ENCODE measurements around the gene CAMTA1.

- TF ChIP-seq POLR2A (IDR thresholded peaks at IDR 0.05), result no peak
- no peak for TF ChIP-seq CTCF (IDR thresholded peaks at IDR 0.05)
- no peak for TF ChIP-seq EP300 (IDR thresholded peaks at IDR 0.05)
Measured at GRCh38 chr1:7583291-7584096, 798.2 kb downstream of the CAMTA1 start.

Measured in upper lobe of left lung (tissue), 4 donors.